HEK293T (cell line): Measurements from ENCODE around the gene DERA.

Source experiments
- FOXK2 ChIP-seq: fragments of 450-650 bp; IDR thresholded peaks from 2 replicates; pipeline ENCODE4 v1.6.1; 2016; ENCODE audit warnings: mild to moderate bottlenecking
- LEF1 ChIP-seq: fragments of 450-650 bp; IDR thresholded peaks from 2 replicates; pipeline ENCODE4 v1.6.1; 2017; ENCODE audit warnings: mild to moderate bottlenecking, borderline replicate concordance
- NFRKB ChIP-seq: fragments of 450-650 bp; IDR thresholded peaks from 2 replicates; pipeline ENCODE4 v1.6.1; 2016; ENCODE audit warnings: mild to moderate bottlenecking, moderate library complexity
- PKNOX1 ChIP-seq: fragments of 450-650 bp; IDR thresholded peaks from 2 replicates; pipeline ENCODE4 v1.6.1; 2016
- SP1 ChIP-seq: fragments of 450-650 bp; IDR thresholded peaks from 2 replicates; pipeline ENCODE4 v1.6.1; 2017
- SUZ12 ChIP-seq: fragments of 450-650 bp; IDR thresholded peaks from 2 replicates; pipeline ENCODE4 v1.6.1; 2016; ENCODE audit warnings: mild to moderate bottlenecking
- ZNF384 ChIP-seq: fragments of 450-650 bp; IDR thresholded peaks from 2 replicates; pipeline ENCODE4 v1.6.1; 2016

GRCh38 chr12:15972894-15973293 is 61.8 kb downstream of the DERA start:
- TF ChIP-seq LEF1: no peak
- TF ChIP-seq SUZ12: no peak
- TF ChIP-seq ZNF384: no peak
- TF ChIP-seq PKNOX1: no peak
- no peak for TF ChIP-seq SP1
- TF ChIP-seq FOXK2: no peak
- no peak for TF ChIP-seq NFRKB
